Measurements from ENCODE around the gene ANO9. TPM values are rescaled to one million over a fixed set of nuclear protein-coding genes. Genes with fewer than 3 reads are reported as not detected.

The ANO9 gene
- total RNA-seq, 2 donors from 2014 or later = 15.6 to 26.4 TPM

DNA sequence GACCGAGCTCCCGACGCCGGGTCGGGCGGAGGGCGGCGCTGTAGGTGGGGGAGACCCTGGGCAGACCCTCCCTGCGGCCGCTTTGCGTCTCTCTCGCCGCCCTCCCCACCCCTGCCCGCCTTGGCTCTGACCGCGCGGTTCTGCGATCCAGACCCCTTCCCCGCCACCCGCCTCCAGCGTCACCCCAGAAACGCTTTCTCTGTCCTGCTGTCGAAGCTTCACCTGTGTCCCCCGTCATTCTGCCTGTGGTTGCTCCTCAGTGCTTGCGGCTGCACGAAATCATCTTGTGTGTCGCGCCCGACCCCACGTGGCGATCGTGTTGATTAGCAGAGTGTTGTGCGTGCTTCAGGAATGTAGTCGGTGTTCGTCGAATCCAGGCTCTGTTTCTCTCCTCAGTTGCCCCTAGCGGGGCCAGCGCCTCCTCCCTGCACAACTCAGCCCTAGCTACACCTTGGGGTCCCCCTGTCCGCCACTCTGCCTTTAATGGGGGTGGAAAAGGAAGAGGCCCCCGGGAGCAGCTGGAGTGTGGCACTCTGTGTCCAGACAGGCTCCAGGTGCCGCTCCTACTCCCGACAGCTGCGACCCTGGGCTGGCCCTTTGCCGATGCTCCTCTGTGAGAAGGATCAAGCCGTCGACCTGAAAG is 9.1 kb upstream of the ANO9 start:
- H3K36me3 ChIP-seq (replicated peaks in 1 of 2; ENCODE audit: insufficient read depth in 1 of 2, low read depth in 2 of 2) = peaks cover 0 to 7% of the 10 kb centered on the region in 2 donors
- DNase-seq (peak; percentile 66 to 76 (median 72)), ATAC-seq (peak; percentile 30)
- H3K4me3 ChIP-seq = peak overlapping the region; percentile 92 to 95
- intact Hi-C loops (cut with DNase I) = no loop called here
- H3K9me3 ChIP-seq = no peaks in the 10 kb centered on the region
- peak overlapping the region; percentile 7 to 95 (median 72) for H3K27ac ChIP-seq
- 0 to 1% methylated on average over 12 to 44 of the region's 46 CpGs for whole genome bisulfite sequencing, 2 donors
- no peaks in the 10 kb centered on the region for H3K27me3 ChIP-seq
- peaks cover 37% of the 10 kb centered on the region for H3K4me1 ChIP-seq
- TF ChIP-seq POLR2A (IDR thresholded peaks at IDR 0.05) = peak in 2 of 3 donors; percentile 10 to 43
- peak in 3 of 7 experiments; percentile 21 to 35 (median 34) for TF ChIP-seq CTCF (IDR thresholded peaks at IDR 0.05)

- WGBS, 2 donors = 0% methylated on average over 17 to 93 of the region's 108 CpGs
- TF ChIP-seq POLR2A (IDR thresholded peaks at IDR 0.05) (peak; percentile 52 to 85 (median 78)), CTCF (IDR thresholded peaks at IDR 0.05) (peak in 1 of 7 experiments; percentile 25)
- Histone ChIP-seq H3K36me3 (replicated peaks in 1 of 2; ENCODE audit: insufficient read depth in 1 of 2, low read depth in 2 of 2) (peaks cover 0 to 7% of the 10 kb centered on the region in 2 donors), H3K27ac (peak within 1 kb of the TSS; percentile 60 to 95 (median 79)), H3K9me3 (no peaks in the 10 kb centered on the region), H3K4me3 (peak within 1 kb of the TSS; percentile 92 to 95), H3K27me3 (no peaks in the 10 kb centered on the region), H3K4me1 (peaks cover 37% of the 10 kb centered on the region)
- peak; percentile 88 for ATAC-seq
- intact Hi-C loops (cut with DNase I) = no loop called here
- peak; percentile 96 to 97 (median 96) for DNase-seq
Observed at GRCh38 chr11:449889-450808, 8.3 kb upstream of the ANO9 start, which contains the start of gene PTDSS2. PTDSS2 (plus strand) TSS chr11:450279; CDS start chr11:450456, 177 bp downstream.

DNA sequence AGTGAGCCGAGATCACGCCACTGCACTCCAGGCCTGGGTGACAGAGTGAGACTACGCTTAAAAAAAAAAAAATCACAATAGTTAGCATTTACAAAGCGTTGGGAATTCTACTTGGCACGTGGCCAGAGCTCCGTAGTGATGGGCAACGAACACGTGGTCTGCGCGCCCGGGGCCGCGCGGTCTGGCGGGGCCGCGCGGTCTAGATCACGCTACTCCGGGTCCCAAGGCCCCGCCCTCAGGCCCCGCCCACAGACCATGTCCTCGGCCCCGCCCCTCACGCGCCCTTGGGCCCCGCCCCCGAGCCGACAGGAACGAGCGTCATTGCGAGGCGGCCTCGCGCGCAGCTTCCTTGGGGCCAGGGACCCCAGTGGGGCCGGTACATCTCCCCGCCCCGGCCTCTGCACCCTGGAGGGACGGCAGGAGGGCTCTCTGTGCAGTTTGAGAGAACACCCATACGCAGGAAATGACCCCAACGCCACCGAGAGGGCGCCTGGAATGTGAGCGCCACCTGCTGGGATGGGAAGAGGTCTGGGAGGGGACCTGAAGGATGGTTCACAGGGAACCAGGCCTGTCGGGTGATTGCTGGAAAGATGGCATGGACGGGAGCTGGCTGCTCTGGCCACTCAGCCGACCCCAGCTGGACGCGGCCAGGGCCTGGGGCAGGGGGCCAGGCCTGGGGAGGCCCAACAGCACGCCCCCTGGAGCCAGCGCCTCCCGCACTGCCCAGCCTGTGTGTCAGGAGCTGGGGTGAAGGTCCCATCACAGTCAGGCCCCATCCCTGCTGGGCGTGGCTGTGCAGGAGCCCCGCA is 6.3 kb upstream of the ANO9 start:
- intact Hi-C loops (cut with DNase I) = no loop called here
- ATAC-seq (peak; percentile 78), DNase-seq (peak; percentile 94 to 98 (median 94))
- TF ChIP-seq CTCF (IDR thresholded peaks at IDR 0.05) (peak; percentile 64 to 97 (median 89)), POLR2A (IDR thresholded peaks at IDR 0.05) (peak; percentile 26 to 83 (median 76))
- Histone ChIP-seq H3K27me3 (no peaks in the 10 kb centered on the region), H3K4me1 (peaks cover 37% of the 10 kb centered on the region), H3K36me3 (replicated peaks in 1 of 2; ENCODE audit: insufficient read depth in 1 of 2, low read depth in 2 of 2) (no peaks in the 10 kb centered on the region), H3K9me3 (no peaks in the 10 kb centered on the region), H3K27ac (peak overlapping the region; percentile 78 to 97 (median 92)), H3K4me3 (peak overlapping the region; percentile 12 to 41)
- WGBS, 2 donors = 2% methylated on average over 22 to 45 of the region's 55 CpGs

GRCh38 chr11:446891-447290 is 5.1 kb upstream of the ANO9 start:
- no peak for ATAC-seq
- no peak for DNase-seq
- no peak for TF ChIP-seq POLR2A (IDR thresholded peaks at IDR 0.05)
- no peak for TF ChIP-seq CTCF (IDR thresholded peaks at IDR 0.05)
- intact Hi-C loops (cut with DNase I) = no loop called here
- H3K9me3 ChIP-seq = no peaks in the 10 kb centered on the region
- no peak overlapping the region for H3K27ac ChIP-seq
- H3K4me1 ChIP-seq = peaks cover 36% of the 10 kb centered on the region
- no peaks in the 10 kb centered on the region for H3K27me3 ChIP-seq
- no peak overlapping the region for H3K4me3 ChIP-seq
- no peaks in the 10 kb centered on the region for H3K36me3 ChIP-seq (replicated peaks in 1 of 2; ENCODE audit: insufficient read depth in 1 of 2, low read depth in 2 of 2)
- WGBS, 2 donors = 51 to 71% methylated on average over 5 to 7 of the region's 7 CpGs
